HepG2 (cell line): ENCODE results near the gene SLC6A9. TPM values are rescaled to one million over a fixed set of nuclear protein-coding genes. Genes with fewer than 3 reads are reported as not detected.

Experiments
- GFI1 ChIP-seq: sonication (generic); formaldehyde crosslinking; IDR thresholded peaks from 2 replicates; pipeline ENCODE4 v1.5.0; 2020; ENCODE audit warnings: missing genetic modification reagents, mild to moderate bottlenecking, borderline replicate concordance
- MAZ ChIP-seq, 2 experiments: sonication (generic) in 1 of 2; formaldehyde crosslinking in 1 of 2; IDR thresholded peaks; 2 replicates each; pipeline versions ENCODE4 v1.5.0 to v1.6.1; 2012 to 2020; ENCODE audit warnings: low read depth in 2 of 2, mild to moderate bottlenecking in 2 of 2, borderline replicate concordance in 1 of 2, improper control_type of control experiment in 1 of 2, low read length in 1 of 2, missing genetic modification reagents in 1 of 2, moderate library complexity in 1 of 2
- NFATC3 ChIP-seq: sonication (generic); formaldehyde crosslinking; IDR thresholded peaks from 2 replicates; pipeline ENCODE4 v1.5.1; 2020; ENCODE audit warnings: mild to moderate bottlenecking, missing genetic modification reagents
- PHF5A ChIP-seq: IDR thresholded peaks from one replicate; pipeline ENCODE4 v1.6.1; 2018; ENCODE audit warnings: low read depth, missing genetic modification reagents; ENCODE audit not compliant: unreplicated experiment
- SMARCE1 ChIP-seq: fragments of 450-650 bp; IDR thresholded peaks from 2 replicates; pipeline ENCODE4 v1.6.1; 2017; ENCODE audit warnings: borderline replicate concordance
- TAF1 ChIP-seq: sonication (generic); formaldehyde crosslinking; IDR thresholded peaks from 2 replicates; pipeline ENCODE4 v1.4.0; 2020; ENCODE audit warnings: missing genetic modification reagents
- TCF7L2 ChIP-seq: IDR thresholded peaks from 2 replicates; pipeline ENCODE4 v1.6.1; 2011; ENCODE audit warnings: mild to moderate bottlenecking, low read depth, low read length, moderate library complexity
- TFAP4 ChIP-seq: sonication (generic); IDR thresholded peaks from 2 replicates; pipeline ENCODE4 v1.6.1; 2016; ENCODE audit warnings: low read depth, borderline replicate concordance
- ZMAT3 ChIP-seq: sonication (generic); formaldehyde crosslinking; conservative IDR thresholded peaks from 2 replicates; pipeline ENCODE4 v1.7.0; 2021; ENCODE audit warnings: missing genetic modification reagents
- polyA plus RNA-seq, 8 experiments: library from polyadenylated mRNA; depleted of rRNA in 3 of 8; stranded (reverse) in 7 of 8; unstranded in 1 of 8; fragments of >200 nt; fragmentation: Illumina TruSeq in 4 of 8; extraction: Trizol in 4 of 8; gene quantifications; 2 replicates each; pipeline versions ENCODE4 v1.2.1 to v1.2.3, GENCODE V29; 2011 to 2016; ENCODE audit warnings: low read depth in 4 of 8, missing spikeins in 1 of 8, mixed read lengths in 1 of 8; ENCODE audit not compliant: insufficient read depth in 1 of 8
- total RNA-seq, 5 experiments: library from RNA; depleted of rRNA; stranded (reverse); fragments of >200 nt; fragmentation: Illumina TruSeq; extraction: Trizol; gene quantifications; 2 replicates each; pipeline ENCODE4 v1.2.3, GENCODE V29; 2016; ENCODE audit warnings: low read depth in 1 of 5
- TF ChIP-seq, protein P1 (sequence below): sonication (generic); formaldehyde crosslinking; IDR thresholded peaks from 2 replicates; pipeline ENCODE4 v1.5.1; 2020; ENCODE audit warnings: missing genetic modification reagents, mild to moderate bottlenecking, borderline replicate concordance
- TF ChIP-seq, protein P2 (sequence below): sonication (generic); formaldehyde crosslinking; IDR thresholded peaks from 2 replicates; pipeline ENCODE4 v1.9.0; 2021; ENCODE audit warnings: mild to moderate bottlenecking, missing genetic modification reagents
- TF ChIP-seq, protein P3 (sequence below): sonication (generic); formaldehyde crosslinking; IDR thresholded peaks from 2 replicates; pipeline ENCODE4 v1.9.0; 2021; ENCODE audit warnings: missing genetic modification reagents, borderline replicate concordance

Gene SLC6A9
- total and polyA plus RNA-seq, 2 of the 13 experiments (the other 11 are each of a cell fraction or from before 2014, with no cell fraction given) = 8.5 to 9.9 TPM

DNA sequence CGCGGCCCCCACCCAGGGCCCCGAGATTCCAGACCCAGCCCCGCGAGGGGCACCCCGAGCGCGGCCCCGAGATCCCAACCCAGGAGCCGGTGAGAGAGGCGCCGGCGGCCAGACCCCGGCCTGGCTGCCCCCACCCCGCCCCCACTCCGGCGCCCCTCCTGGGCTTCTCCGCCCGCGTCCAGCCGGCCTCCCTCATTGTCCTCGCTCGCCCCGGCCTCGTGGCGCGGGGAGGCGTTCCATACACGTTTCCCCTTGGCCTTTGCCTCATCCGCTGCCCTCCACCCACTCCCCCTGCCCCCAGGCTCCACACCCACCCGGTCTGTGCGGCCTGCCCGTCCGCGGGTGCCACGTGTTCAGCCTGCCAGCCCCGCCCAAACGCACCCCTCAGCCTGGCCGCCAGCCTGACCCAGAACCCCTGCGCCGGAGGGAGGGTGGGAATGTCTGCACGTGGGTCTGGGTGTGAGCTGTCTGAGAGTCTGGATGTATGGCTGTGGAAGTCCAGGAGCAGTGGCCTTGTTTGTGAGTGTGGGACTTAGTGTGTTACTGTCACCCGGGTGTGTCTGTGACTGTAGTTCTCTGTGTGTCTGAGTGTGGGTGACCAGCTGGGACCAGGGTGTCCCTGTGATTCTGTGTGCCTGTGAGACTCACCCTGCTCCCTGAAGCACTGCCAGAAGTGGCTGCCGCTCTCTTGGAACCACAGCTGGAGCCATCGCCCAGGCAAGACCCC is 51.6 kb downstream of the SLC6A9 start (continued):
- TF ChIP-seq, protein P1, sequence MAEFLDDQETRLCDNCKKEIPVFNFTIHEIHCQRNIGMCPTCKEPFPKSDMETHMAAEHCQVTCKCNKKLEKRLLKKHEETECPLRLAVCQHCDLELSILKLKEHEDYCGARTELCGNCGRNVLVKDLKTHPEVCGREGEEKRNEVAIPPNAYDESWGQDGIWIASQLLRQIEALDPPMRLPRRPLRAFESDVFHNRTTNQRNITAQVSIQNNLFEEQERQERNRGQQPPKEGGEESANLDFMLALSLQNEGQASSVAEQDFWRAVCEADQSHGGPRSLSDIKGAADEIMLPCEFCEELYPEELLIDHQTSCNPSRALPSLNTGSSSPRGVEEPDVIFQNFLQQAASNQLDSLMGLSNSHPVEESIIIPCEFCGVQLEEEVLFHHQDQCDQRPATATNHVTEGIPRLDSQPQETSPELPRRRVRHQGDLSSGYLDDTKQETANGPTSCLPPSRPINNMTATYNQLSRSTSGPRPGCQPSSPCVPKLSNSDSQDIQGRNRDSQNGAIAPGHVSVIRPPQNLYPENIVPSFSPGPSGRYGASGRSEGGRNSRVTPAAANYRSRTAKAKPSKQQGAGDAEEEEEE (CRISPR knock-in tag) = no peak
- TF ChIP-seq, protein P2, sequence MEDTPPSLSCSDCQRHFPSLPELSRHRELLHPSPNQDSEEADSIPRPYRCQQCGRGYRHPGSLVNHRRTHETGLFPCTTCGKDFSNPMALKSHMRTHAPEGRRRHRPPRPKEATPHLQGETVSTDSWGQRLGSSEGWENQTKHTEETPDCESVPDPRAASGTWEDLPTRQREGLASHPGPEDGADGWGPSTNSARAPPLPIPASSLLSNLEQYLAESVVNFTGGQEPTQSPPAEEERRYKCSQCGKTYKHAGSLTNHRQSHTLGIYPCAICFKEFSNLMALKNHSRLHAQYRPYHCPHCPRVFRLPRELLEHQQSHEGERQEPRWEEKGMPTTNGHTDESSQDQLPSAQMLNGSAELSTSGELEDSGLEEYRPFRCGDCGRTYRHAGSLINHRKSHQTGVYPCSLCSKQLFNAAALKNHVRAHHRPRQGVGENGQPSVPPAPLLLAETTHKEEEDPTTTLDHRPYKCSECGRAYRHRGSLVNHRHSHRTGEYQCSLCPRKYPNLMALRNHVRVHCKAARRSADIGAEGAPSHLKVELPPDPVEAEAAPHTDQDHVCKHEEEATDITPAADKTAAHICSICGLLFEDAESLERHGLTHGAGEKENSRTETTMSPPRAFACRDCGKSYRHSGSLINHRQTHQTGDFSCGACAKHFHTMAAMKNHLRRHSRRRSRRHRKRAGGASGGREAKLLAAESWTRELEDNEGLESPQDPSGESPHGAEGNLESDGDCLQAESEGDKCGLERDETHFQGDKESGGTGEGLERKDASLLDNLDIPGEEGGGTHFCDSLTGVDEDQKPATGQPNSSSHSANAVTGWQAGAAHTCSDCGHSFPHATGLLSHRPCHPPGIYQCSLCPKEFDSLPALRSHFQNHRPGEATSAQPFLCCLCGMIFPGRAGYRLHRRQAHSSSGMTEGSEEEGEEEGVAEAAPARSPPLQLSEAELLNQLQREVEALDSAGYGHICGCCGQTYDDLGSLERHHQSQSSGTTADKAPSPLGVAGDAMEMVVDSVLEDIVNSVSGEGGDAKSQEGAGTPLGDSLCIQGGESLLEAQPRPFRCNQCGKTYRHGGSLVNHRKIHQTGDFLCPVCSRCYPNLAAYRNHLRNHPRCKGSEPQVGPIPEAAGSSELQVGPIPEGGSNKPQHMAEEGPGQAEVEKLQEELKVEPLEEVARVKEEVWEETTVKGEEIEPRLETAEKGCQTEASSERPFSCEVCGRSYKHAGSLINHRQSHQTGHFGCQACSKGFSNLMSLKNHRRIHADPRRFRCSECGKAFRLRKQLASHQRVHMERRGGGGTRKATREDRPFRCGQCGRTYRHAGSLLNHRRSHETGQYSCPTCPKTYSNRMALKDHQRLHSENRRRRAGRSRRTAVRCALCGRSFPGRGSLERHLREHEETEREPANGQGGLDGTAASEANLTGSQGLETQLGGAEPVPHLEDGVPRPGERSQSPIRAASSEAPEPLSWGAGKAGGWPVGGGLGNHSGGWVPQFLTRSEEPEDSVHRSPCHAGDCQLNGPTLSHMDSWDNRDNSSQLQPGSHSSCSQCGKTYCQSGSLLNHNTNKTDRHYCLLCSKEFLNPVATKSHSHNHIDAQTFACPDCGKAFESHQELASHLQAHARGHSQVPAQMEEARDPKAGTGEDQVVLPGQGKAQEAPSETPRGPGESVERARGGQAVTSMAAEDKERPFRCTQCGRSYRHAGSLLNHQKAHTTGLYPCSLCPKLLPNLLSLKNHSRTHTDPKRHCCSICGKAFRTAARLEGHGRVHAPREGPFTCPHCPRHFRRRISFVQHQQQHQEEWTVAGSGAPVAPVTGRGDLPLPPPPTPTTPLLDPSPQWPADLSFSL (CRISPR knock-in tag) = no peak
- TF ChIP-seq, protein P3, sequence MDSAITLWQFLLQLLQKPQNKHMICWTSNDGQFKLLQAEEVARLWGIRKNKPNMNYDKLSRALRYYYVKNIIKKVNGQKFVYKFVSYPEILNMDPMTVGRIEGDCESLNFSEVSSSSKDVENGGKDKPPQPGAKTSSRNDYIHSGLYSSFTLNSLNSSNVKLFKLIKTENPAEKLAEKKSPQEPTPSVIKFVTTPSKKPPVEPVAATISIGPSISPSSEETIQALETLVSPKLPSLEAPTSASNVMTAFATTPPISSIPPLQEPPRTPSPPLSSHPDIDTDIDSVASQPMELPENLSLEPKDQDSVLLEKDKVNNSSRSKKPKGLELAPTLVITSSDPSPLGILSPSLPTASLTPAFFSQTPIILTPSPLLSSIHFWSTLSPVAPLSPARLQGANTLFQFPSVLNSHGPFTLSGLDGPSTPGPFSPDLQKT (CRISPR knock-in tag) = no peak
- TF ChIP-seq TAF1 (CRISPR knock-in tag) = peak; percentile 40; the same call in 1 of the 2 replicates
- TF ChIP-seq TFAP4 = no peak
- no peak for TF ChIP-seq SMARCE1
- no peak for TF ChIP-seq PHF5A (CRISPR knock-in tag)
- TF ChIP-seq ZMAT3 = peak; percentile 60; the same call in 1 of the 2 replicates
- no peak for TF ChIP-seq MAZ (IDR thresholded peaks at IDR 0.05; ENCODE audit: borderline replicate concordance, low read depth, low read length)
- TF ChIP-seq MAZ (CRISPR knock-in tag; IDR thresholded peaks at IDR 0.05; ENCODE audit: low read depth) = peak; percentile 57; the same call in 1 of the 2 replicates
- no peak for TF ChIP-seq NFATC3 (CRISPR knock-in tag)
- TF ChIP-seq TCF7L2 = no peak
- TF ChIP-seq GFI1 (CRISPR knock-in tag) = peak; percentile 35; the same call in 1 of the 2 replicates
